ENCODE measurements around the gene CLIP1. TPM values are rescaled to one million over a fixed set of nuclear protein-coding genes. Genes with fewer than 3 reads are reported as not detected.

CLIP1 gene
- total RNA-seq, 1 donor from 2014 or later, result 135 TPM

DNA sequence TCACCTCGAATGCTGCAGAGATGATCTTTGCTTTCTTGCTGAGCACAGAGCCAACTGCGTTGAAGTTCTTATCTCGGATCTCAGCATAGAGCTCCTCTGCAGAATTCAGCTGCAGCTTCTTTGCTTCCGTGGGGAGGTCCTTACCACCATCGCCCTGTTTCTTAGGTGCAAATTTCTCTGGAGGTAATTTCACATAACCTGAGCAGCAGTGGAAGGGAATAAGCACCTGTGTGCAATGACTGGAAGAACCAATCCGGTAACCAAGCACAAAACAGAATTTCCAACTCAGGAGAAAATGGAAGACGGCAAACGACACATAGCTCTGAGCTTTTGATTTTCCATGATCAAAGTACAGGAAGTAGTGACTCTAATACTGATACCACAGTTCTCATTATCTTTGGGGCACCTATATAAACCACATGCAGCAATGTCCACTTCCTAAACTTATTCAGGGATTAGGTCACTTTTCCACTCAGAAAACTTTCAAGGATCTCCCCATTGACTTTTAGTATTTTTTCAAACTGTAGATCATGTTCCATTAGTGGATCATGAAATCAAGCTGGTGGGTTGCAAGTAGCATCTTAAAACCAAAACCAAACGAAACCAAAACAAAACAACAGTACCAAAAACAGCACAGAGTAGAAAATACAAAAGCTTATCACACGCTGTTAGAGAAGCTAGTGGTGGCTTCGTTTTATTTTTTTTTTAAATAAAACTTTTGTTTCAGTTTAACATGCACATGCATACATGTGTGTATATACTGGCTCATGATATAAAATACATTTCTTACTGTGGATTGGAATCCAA, 177.7 kb downstream of the CLIP1 start:
- H3K27me3 ChIP-seq, result no peaks in the 10 kb centered on the region
- no peak for DNase-seq (ENCODE audit: extremely low spot score in 2 of 2)
- H3K36me3 ChIP-seq, result peaks cover 0 to 26% of the 10 kb centered on the region in 2 donors
- TF ChIP-seq POLR2A (IDR thresholded peaks at IDR 0.05) (no peak), POLR2AphosphoS5 (IDR thresholded peaks at IDR 0.05; ENCODE audit: insufficient read depth in 1 of 2, low read depth in 1 of 2) (no peak)
- TF ChIP-seq, protein P1, sequence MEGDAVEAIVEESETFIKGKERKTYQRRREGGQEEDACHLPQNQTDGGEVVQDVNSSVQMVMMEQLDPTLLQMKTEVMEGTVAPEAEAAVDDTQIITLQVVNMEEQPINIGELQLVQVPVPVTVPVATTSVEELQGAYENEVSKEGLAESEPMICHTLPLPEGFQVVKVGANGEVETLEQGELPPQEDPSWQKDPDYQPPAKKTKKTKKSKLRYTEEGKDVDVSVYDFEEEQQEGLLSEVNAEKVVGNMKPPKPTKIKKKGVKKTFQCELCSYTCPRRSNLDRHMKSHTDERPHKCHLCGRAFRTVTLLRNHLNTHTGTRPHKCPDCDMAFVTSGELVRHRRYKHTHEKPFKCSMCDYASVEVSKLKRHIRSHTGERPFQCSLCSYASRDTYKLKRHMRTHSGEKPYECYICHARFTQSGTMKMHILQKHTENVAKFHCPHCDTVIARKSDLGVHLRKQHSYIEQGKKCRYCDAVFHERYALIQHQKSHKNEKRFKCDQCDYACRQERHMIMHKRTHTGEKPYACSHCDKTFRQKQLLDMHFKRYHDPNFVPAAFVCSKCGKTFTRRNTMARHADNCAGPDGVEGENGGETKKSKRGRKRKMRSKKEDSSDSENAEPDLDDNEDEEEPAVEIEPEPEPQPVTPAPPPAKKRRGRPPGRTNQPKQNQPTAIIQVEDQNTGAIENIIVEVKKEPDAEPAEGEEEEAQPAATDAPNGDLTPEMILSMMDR (IDR thresholded peaks at IDR 0.05), result no peak
- intact Hi-C loops (cut with DNase I), result no loop called here
- no peak overlapping the region for H3K27ac ChIP-seq
- H3K4me1 ChIP-seq, result no peaks in the 10 kb centered on the region
- no peak overlapping the region for H3K4me3 ChIP-seq
- H3K9me3 ChIP-seq, result no peaks in the 10 kb centered on the region

DNA sequence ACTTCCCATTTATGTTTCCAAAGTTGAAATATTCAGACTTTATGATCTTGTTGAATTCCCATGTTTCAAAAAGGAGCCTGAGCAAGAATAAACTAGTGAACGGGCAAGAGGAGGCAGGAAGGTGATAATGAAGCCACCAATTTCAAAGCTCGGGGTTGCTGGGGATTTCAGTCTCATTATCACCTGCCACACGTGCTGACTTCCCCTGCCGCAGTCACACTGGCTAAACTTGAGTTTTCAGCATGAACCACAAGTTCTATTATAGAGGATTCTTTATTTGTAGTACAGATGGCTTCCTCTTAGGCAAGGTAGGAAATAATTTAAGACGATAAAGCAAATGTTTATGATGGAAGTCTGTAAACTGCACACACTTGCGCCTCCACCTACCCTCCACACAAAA, 178.5 kb downstream of the CLIP1 start:
- Histone ChIP-seq H3K27me3 (no peaks in the 10 kb centered on the region), H3K27ac (no peak overlapping the region), H3K4me1 (no peaks in the 10 kb centered on the region), H3K4me3 (no peak overlapping the region), H3K36me3 (peaks cover 0 to 18% of the 10 kb centered on the region in 2 donors), H3K9me3 (no peaks in the 10 kb centered on the region)
- TF ChIP-seq POLR2AphosphoS5 (IDR thresholded peaks at IDR 0.05; ENCODE audit: insufficient read depth in 1 of 2, low read depth in 1 of 2), result no peak
- TF ChIP-seq, protein P1 (IDR thresholded peaks at IDR 0.05), result no peak
- TF ChIP-seq POLR2A (IDR thresholded peaks at IDR 0.05), result no peak
- DNase-seq (ENCODE audit: extremely low spot score in 2 of 2), result no peak
- intact Hi-C loops (cut with DNase I), result no loop called here

DNA sequence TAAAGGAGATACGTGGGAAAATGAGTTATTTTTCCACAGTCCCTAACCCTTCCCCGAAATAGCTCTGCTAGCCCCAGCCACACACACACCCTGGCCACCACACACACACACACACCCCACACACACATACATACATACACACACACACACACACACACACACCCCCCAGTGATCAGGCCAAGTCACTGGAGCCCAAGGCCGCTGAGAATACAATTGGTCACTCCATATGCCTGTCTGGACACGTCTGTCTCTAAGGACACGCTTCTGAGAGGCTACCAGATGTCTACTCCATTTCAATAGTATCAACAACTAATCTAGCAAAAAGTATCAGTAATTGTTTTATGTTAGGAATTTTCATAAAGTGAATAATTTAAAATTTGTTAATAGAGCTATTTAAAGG, 183.6 kb downstream of the CLIP1 start:
- H3K9me3 ChIP-seq, result no peaks in the 10 kb centered on the region
- H3K27me3 ChIP-seq, result no peaks in the 10 kb centered on the region
- peaks cover 3 to 44% of the 10 kb centered on the region in 2 donors for H3K36me3 ChIP-seq
- intact Hi-C loops (cut with DNase I), result no loop called here
- H3K27ac ChIP-seq, result no peak overlapping the region
- H3K4me3 ChIP-seq, result no peak overlapping the region
- no peak for TF ChIP-seq POLR2AphosphoS5 (IDR thresholded peaks at IDR 0.05; ENCODE audit: insufficient read depth in 1 of 2, low read depth in 1 of 2)
- TF ChIP-seq, protein P1 (IDR thresholded peaks at IDR 0.05), result no peak
- TF ChIP-seq POLR2A (IDR thresholded peaks at IDR 0.05), result no peak
- no peaks in the 10 kb centered on the region for H3K4me1 ChIP-seq
- DNase-seq (ENCODE audit: extremely low spot score in 2 of 2), result no peak

DNA sequence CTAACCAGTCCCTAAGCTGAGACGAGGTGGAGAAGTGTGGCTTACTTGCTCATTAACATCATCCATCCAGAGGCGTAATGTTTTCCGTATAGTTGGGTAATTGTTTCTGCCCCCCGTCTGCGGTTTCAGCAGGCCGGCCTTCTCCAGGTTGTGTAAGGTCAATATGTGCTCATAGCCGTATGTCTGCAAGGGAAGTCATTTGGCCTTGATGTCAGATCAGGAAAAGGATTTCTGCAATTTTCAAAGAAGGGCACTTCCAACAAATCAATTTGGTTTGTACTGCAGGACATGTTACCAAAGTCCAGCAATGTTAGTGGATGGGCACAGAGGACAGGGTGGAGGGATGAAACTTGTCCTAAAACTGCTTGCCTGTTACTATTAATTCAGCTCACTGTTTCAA, 186.7 kb downstream of the CLIP1 start:
- H3K36me3 ChIP-seq, result peaks cover 3 to 55% of the 10 kb centered on the region in 2 donors
- intact Hi-C loops (cut with DNase I), result no loop called here
- no peaks in the 10 kb centered on the region for H3K27me3 ChIP-seq
- H3K9me3 ChIP-seq, result no peaks in the 10 kb centered on the region
- TF ChIP-seq POLR2A (IDR thresholded peaks at IDR 0.05) (no peak), POLR2AphosphoS5 (IDR thresholded peaks at IDR 0.05; ENCODE audit: insufficient read depth in 1 of 2, low read depth in 1 of 2) (no peak)
- TF ChIP-seq, protein P1 (IDR thresholded peaks at IDR 0.05), result no peak
- H3K27ac ChIP-seq, result no peak overlapping the region
- H3K4me1 ChIP-seq, result no peaks in the 10 kb centered on the region
- no peak overlapping the region for H3K4me3 ChIP-seq
- DNase-seq (ENCODE audit: extremely low spot score in 2 of 2), result no peak

DNA sequence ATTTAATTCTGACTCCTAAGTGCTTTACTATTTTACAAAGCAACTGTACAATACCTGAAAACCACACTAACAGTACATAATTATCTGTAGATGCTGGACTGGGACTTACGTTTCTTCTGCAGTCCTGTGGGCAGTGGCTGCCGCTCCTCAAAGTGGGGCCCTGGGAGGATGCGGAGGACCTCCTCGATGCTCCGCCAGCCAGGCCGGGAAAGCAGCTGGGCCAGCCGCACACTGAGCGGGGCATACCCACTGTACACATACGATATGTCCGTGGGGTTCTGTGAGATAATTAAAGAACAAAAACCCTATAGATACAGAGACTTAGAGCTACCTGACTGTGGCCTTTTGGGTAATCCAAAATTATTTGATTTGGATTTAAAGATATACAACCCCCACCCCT, 189.8 kb downstream of the CLIP1 start:
- Histone ChIP-seq H3K4me1 (no peaks in the 10 kb centered on the region), H3K9me3 (no peaks in the 10 kb centered on the region), H3K4me3 (no peak overlapping the region), H3K27me3 (no peaks in the 10 kb centered on the region), H3K27ac (no peak overlapping the region), H3K36me3 (peaks cover 3 to 55% of the 10 kb centered on the region in 2 donors)
- intact Hi-C loops (cut with DNase I), result no loop called here
- no peak for DNase-seq (ENCODE audit: extremely low spot score in 2 of 2)
- no peak for TF ChIP-seq POLR2A (IDR thresholded peaks at IDR 0.05)
- no peak for TF ChIP-seq POLR2AphosphoS5 (IDR thresholded peaks at IDR 0.05; ENCODE audit: insufficient read depth in 1 of 2, low read depth in 1 of 2)
- TF ChIP-seq, protein P1 (IDR thresholded peaks at IDR 0.05), result no peak

All from vagina (tissue), 2 donors.